ENCODE results near the gene TJP2. TPM values are rescaled to one million over a fixed set of nuclear protein-coding genes. Genes with fewer than 3 reads are reported as not detected.

Gene TJP2
- total RNA-seq, 1 donor from 2014 or later: 254 TPM

DNA sequence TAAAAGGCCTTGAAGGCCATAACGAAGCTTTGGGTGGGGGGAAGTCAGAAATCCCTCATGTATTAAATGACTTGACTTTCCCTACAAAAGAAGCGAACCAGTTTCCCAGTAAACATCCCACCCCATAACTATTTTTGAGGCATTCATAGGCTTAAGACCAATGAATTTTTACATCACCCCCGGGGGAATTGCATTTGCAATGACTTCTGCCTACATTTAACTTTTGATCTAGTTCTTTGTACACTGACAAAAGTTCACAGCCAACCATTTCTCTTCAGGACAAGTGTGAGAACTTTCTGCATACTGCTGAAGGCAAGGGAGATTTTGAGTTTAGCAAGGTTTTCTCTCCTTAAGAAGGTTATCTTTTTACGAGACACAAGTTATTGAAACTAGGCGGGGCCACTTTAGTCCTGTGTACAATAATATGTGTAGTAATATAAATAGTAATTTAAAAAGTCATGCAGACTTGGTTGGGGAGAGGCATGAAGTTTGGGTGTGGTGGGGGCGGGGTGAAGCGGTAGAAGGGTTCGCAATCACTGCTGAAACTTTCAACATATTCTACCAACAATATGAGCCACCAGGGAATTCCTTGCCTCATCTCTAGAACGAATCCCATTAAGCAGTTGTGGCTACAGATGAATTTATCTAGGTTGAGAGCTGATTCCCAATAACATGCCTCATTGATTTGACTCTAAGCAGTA is 2.5 kb downstream of the TJP2 start:
- Mint-ChIP-seq H3K36me3 (ENCODE audit: insufficient read depth) (no peaks in the 10 kb centered on the region), H3K4me1 (ENCODE audit: low read depth) (peaks cover 72% of the 10 kb centered on the region), H3K27me3 (no peaks in the 10 kb centered on the region), H3K9me3 (ENCODE audit: low read depth) (no peaks in the 10 kb centered on the region), H3K4me3 (ENCODE audit: low read depth) (peak overlapping the region; percentile 15), H3K27ac (peak overlapping the region; percentile 11)
- DNase-seq (ENCODE audit: low spot score, unreplicated experiment): no peak
- TF ChIP-seq, protein P1, sequence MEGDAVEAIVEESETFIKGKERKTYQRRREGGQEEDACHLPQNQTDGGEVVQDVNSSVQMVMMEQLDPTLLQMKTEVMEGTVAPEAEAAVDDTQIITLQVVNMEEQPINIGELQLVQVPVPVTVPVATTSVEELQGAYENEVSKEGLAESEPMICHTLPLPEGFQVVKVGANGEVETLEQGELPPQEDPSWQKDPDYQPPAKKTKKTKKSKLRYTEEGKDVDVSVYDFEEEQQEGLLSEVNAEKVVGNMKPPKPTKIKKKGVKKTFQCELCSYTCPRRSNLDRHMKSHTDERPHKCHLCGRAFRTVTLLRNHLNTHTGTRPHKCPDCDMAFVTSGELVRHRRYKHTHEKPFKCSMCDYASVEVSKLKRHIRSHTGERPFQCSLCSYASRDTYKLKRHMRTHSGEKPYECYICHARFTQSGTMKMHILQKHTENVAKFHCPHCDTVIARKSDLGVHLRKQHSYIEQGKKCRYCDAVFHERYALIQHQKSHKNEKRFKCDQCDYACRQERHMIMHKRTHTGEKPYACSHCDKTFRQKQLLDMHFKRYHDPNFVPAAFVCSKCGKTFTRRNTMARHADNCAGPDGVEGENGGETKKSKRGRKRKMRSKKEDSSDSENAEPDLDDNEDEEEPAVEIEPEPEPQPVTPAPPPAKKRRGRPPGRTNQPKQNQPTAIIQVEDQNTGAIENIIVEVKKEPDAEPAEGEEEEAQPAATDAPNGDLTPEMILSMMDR (IDR thresholded peaks at IDR 0.05; ENCODE audit: unreplicated experiment): no peak

- peaks cover 3% of the 10 kb centered on the region for H3K36me3 Mint-ChIP-seq (ENCODE audit: insufficient read depth)
- peak overlapping the region; percentile 78 for H3K27ac Mint-ChIP-seq
- DNase-seq (ENCODE audit: low spot score, unreplicated experiment): no peak
- H3K9me3 Mint-ChIP-seq (ENCODE audit: low read depth): no peaks in the 10 kb centered on the region
- peaks cover 68% of the 10 kb centered on the region for H3K4me1 Mint-ChIP-seq (ENCODE audit: low read depth)
- H3K27me3 Mint-ChIP-seq: no peaks in the 10 kb centered on the region
- no peak overlapping the region for H3K4me3 Mint-ChIP-seq (ENCODE audit: low read depth)
- TF ChIP-seq, protein P1 (IDR thresholded peaks at IDR 0.05; ENCODE audit: unreplicated experiment): no peak
Measured at GRCh38 chr9:69178583-69179011, 4.5 kb downstream of the TJP2 start.

GRCh38 chr9:69179037-69179436 is 5.0 kb downstream of the TJP2 start:
- no peak overlapping the region for H3K4me3 Mint-ChIP-seq (ENCODE audit: low read depth)
- peaks cover 71% of the 10 kb centered on the region for H3K4me1 Mint-ChIP-seq (ENCODE audit: low read depth)
- H3K36me3 Mint-ChIP-seq (ENCODE audit: insufficient read depth): peaks cover 3% of the 10 kb centered on the region

GRCh38 chr9:69180200-69180599 is 6.1 kb downstream of the TJP2 start:
- no peak for DNase-seq (ENCODE audit: low spot score, unreplicated experiment)
- peak overlapping the region; percentile 85 for H3K27ac Mint-ChIP-seq
- TF ChIP-seq, protein P1 (IDR thresholded peaks at IDR 0.05; ENCODE audit: unreplicated experiment): no peak
- H3K27me3 Mint-ChIP-seq: no peaks in the 10 kb centered on the region
- H3K4me3 Mint-ChIP-seq (ENCODE audit: low read depth): no peak overlapping the region
- peaks cover 3% of the 10 kb centered on the region for H3K36me3 Mint-ChIP-seq (ENCODE audit: insufficient read depth)
- H3K9me3 Mint-ChIP-seq (ENCODE audit: low read depth): no peaks in the 10 kb centered on the region
- H3K4me1 Mint-ChIP-seq (ENCODE audit: low read depth): peaks cover 69% of the 10 kb centered on the region

More at GRCh38 chr9:69179037-69179436, 5.0 kb downstream of the TJP2 start:
- Mint-ChIP-seq H3K9me3 (ENCODE audit: low read depth) (no peaks in the 10 kb centered on the region), H3K27me3 (no peaks in the 10 kb centered on the region), H3K27ac (peak overlapping the region; percentile 78)
- TF ChIP-seq, protein P1 (IDR thresholded peaks at IDR 0.05; ENCODE audit: unreplicated experiment): no peak
- no peak for DNase-seq (ENCODE audit: low spot score, unreplicated experiment)

DNA sequence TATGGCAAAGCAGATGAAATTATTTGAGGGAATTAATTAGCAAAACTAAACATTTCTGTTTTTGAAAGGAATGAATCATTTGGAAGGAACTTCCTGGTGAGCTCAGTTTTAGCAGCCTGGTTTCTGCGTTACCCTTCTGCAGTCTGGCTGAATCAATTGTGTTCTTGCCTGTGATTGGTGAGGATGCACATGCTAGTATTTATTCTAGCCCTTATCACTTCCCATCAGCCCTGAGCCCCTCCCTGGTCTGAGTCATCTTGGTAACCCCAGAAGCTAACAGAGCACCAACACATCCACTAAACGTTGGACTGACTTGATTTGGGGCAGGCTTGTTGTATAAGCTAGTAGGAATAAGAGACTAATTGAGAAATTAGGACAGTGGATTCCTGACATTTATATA is 6.6 kb downstream of the TJP2 start:
- no peaks in the 10 kb centered on the region for H3K9me3 Mint-ChIP-seq (ENCODE audit: low read depth)
- H3K27ac Mint-ChIP-seq: peak overlapping the region; percentile 85
- H3K36me3 Mint-ChIP-seq (ENCODE audit: insufficient read depth): peaks cover 3% of the 10 kb centered on the region
- H3K4me1 Mint-ChIP-seq (ENCODE audit: low read depth): peaks cover 66% of the 10 kb centered on the region
- no peak for DNase-seq (ENCODE audit: low spot score, unreplicated experiment)
- peak overlapping the region; percentile 26 for H3K4me3 Mint-ChIP-seq (ENCODE audit: low read depth)
- TF ChIP-seq, protein P1 (IDR thresholded peaks at IDR 0.05; ENCODE audit: unreplicated experiment): no peak
- no peaks in the 10 kb centered on the region for H3K27me3 Mint-ChIP-seq

All from progenitor cell of endocrine pancreas (in vitro differentiated cells).